Esophagus muscularis mucosa (tissue), 3 donors: ENCODE results near the gene GTF2F1.
"Not testable (repeated sequence)": the region's sequence is repeated elsewhere in the genome, so short reads cannot be mapped to it uniquely, and the experiment has no call there.

Experiments used
- CTCF ChIP-seq, 3 experiments: fragments of 200-600 bp in 2 of 3; fragments of 450-650 bp in 1 of 3; sonication (generic) in 2 of 3; IDR thresholded peaks; one replicate each; pipeline ENCODE4 v1.5.1; 2017 to 2019; ENCODE audit warnings: antibody characterized with exemption in 3 of 3, mild to moderate bottlenecking in 2 of 3, moderate library complexity in 1 of 3
- POLR2A ChIP-seq: fragments of 450-650 bp; IDR thresholded peaks from one replicate; pipeline ENCODE4 v1.6.1; 2017; ENCODE audit warnings: antibody characterized with exemption, moderate library complexity, mild to moderate bottlenecking, low read depth
- POLR2AphosphoS5 ChIP-seq, 2 donors: sonication (generic); formaldehyde crosslinking; IDR thresholded peaks; one replicate each; pipeline ENCODE4 v1.6.1; 2017; ENCODE audit warnings: antibody characterized with exemption in 2 of 2

GRCh38 chr19:6355321-6356040 is 37.5 kb downstream of the GTF2F1 start:
- not testable (repeated sequence) for TF ChIP-seq CTCF (IDR thresholded peaks at IDR 0.05); POLR2A; POLR2AphosphoS5 (IDR thresholded peaks at IDR 0.05)
